ENCODE results near the gene POU6F1.

POU6F1 gene

GRCh38 chr12:51198568-51199365 is 19.1 kb downstream of the POU6F1 start:
- H3K36me3 ChIP-seq (ENCODE audit: control insufficient read depth, insufficient read depth, low read length), result no peaks in the 10 kb centered on the region; the same call in 1 of the 2 replicates
- H3K9me3 ChIP-seq (ENCODE audit: control insufficient read depth, insufficient read depth, low read length), result no peaks in the 10 kb centered on the region
- WGBS (ENCODE audit: insufficient coverage, insufficient read length), result no CpG with 5 or more reads among the region's 16 CpGs
- no peaks in the 10 kb centered on the region for H3K27me3 ChIP-seq (ENCODE audit: control insufficient read depth, insufficient read depth, low read length)
- no peak for DNase-seq (ENCODE audit: low read depth, low spot score)
- peaks cover 2% of the 10 kb centered on the region; the same call in 1 of the 2 replicates for H3K4me1 ChIP-seq (ENCODE audit: control insufficient read depth, insufficient read depth, low read length)
- H3K4me3 ChIP-seq (ENCODE audit: low read length), result no peak overlapping the region
- no peak overlapping the region for H3K27ac ChIP-seq (ENCODE audit: low read length)

- peaks cover 2% of the 10 kb centered on the region; the same call in 1 of the 2 replicates for H3K4me1 ChIP-seq (ENCODE audit: control insufficient read depth, insufficient read depth, low read length)
- H3K9me3 ChIP-seq (ENCODE audit: control insufficient read depth, insufficient read depth, low read length), result no peaks in the 10 kb centered on the region
- no peak for DNase-seq (ENCODE audit: low read depth, low spot score)
- H3K4me3 ChIP-seq (ENCODE audit: low read length), result no peak overlapping the region
- no CpG with 5 or more reads among the region's 38 CpGs for WGBS (ENCODE audit: insufficient coverage, insufficient read length)
- no peaks in the 10 kb centered on the region; the same call in 1 of the 2 replicates for H3K36me3 ChIP-seq (ENCODE audit: control insufficient read depth, insufficient read depth, low read length)
- H3K27me3 ChIP-seq (ENCODE audit: control insufficient read depth, insufficient read depth, low read length), result no peaks in the 10 kb centered on the region
- no peak overlapping the region for H3K27ac ChIP-seq (ENCODE audit: low read length)
Observed at GRCh38 chr12:51197736-51198567, 19.9 kb downstream of the POU6F1 start.

GRCh38 chr12:51196547-51196946 is 21.3 kb downstream of the POU6F1 start:
- no peaks in the 10 kb centered on the region for H3K9me3 ChIP-seq (ENCODE audit: control insufficient read depth, insufficient read depth, low read length)
- no peak for DNase-seq (ENCODE audit: low read depth, low spot score)
- H3K27ac ChIP-seq (ENCODE audit: low read length), result no peak overlapping the region
- no CpG with 5 or more reads among the region's 9 CpGs for WGBS (ENCODE audit: insufficient coverage, insufficient read length)
- H3K4me3 ChIP-seq (ENCODE audit: low read length), result no peak overlapping the region
- H3K27me3 ChIP-seq (ENCODE audit: control insufficient read depth, insufficient read depth, low read length), result no peaks in the 10 kb centered on the region
- peaks cover 2% of the 10 kb centered on the region; the same call in 1 of the 2 replicates for H3K4me1 ChIP-seq (ENCODE audit: control insufficient read depth, insufficient read depth, low read length)
- H3K36me3 ChIP-seq (ENCODE audit: control insufficient read depth, insufficient read depth, low read length), result no peaks in the 10 kb centered on the region; the same call in 1 of the 2 replicates

GRCh38 chr12:51195841-51196240 is 22.0 kb downstream of the POU6F1 start:
- Histone ChIP-seq H3K36me3 (ENCODE audit: control insufficient read depth, insufficient read depth, low read length) (no peaks in the 10 kb centered on the region; the same call in 1 of the 2 replicates), H3K4me1 (ENCODE audit: control insufficient read depth, insufficient read depth, low read length) (peaks cover 2% of the 10 kb centered on the region; the same call in 1 of the 2 replicates), H3K27ac (ENCODE audit: low read length) (no peak overlapping the region), H3K4me3 (ENCODE audit: low read length) (no peak overlapping the region), H3K27me3 (ENCODE audit: control insufficient read depth, insufficient read depth, low read length) (no peaks in the 10 kb centered on the region), H3K9me3 (ENCODE audit: control insufficient read depth, insufficient read depth, low read length) (no peaks in the 10 kb centered on the region)
- WGBS (ENCODE audit: insufficient coverage, insufficient read length), result no CpG with 5 or more reads among the region's 7 CpGs
- no peak for DNase-seq (ENCODE audit: low read depth, low spot score)

- no peaks in the 10 kb centered on the region for H3K36me3 ChIP-seq (ENCODE audit: control insufficient read depth, insufficient read depth, low read length)
- WGBS (ENCODE audit: insufficient coverage, insufficient read length), result no CpG with 5 or more reads among the region's 5 CpGs
- H3K4me1 ChIP-seq (ENCODE audit: control insufficient read depth, insufficient read depth, low read length), result no peaks in the 10 kb centered on the region
- H3K27me3 ChIP-seq (ENCODE audit: control insufficient read depth, insufficient read depth, low read length), result no peaks in the 10 kb centered on the region
- H3K27ac ChIP-seq (ENCODE audit: low read length), result no peak overlapping the region
- DNase-seq (ENCODE audit: low read depth, low spot score), result no peak
- no peak overlapping the region for H3K4me3 ChIP-seq (ENCODE audit: low read length)
- H3K9me3 ChIP-seq (ENCODE audit: control insufficient read depth, insufficient read depth, low read length), result no peaks in the 10 kb centered on the region
Observed at GRCh38 chr12:51192284-51192671, 25.6 kb downstream of the POU6F1 start.

- Histone ChIP-seq H3K36me3 (ENCODE audit: control insufficient read depth, insufficient read depth, low read length) (no peaks in the 10 kb centered on the region), H3K9me3 (ENCODE audit: control insufficient read depth, insufficient read depth, low read length) (no peaks in the 10 kb centered on the region), H3K27ac (ENCODE audit: low read length) (no peak overlapping the region), H3K4me3 (ENCODE audit: low read length) (no peak overlapping the region), H3K27me3 (ENCODE audit: control insufficient read depth, insufficient read depth, low read length) (no peaks in the 10 kb centered on the region), H3K4me1 (ENCODE audit: control insufficient read depth, insufficient read depth, low read length) (no peaks in the 10 kb centered on the region)
- no CpG with 5 or more reads among the region's 12 CpGs for WGBS (ENCODE audit: insufficient coverage, insufficient read length)
- no peak for DNase-seq (ENCODE audit: low read depth, low spot score)
Observed at GRCh38 chr12:51191516-51192283, 26.2 kb downstream of the POU6F1 start.

- no peaks in the 10 kb centered on the region for H3K36me3 ChIP-seq (ENCODE audit: control insufficient read depth, insufficient read depth, low read length)
- no peaks in the 10 kb centered on the region for H3K27me3 ChIP-seq (ENCODE audit: control insufficient read depth, insufficient read depth, low read length)
- no peak for DNase-seq (ENCODE audit: low read depth, low spot score)
- no peaks in the 10 kb centered on the region for H3K4me1 ChIP-seq (ENCODE audit: control insufficient read depth, insufficient read depth, low read length)
- no peak overlapping the region for H3K27ac ChIP-seq (ENCODE audit: low read length)
- WGBS (ENCODE audit: insufficient coverage, insufficient read length), result no CpG with 5 or more reads among the region's 4 CpGs
- no peaks in the 10 kb centered on the region for H3K9me3 ChIP-seq (ENCODE audit: control insufficient read depth, insufficient read depth, low read length)
- no peak overlapping the region for H3K4me3 ChIP-seq (ENCODE audit: low read length)
Observed at GRCh38 chr12:51190820-51191219, 27.0 kb downstream of the POU6F1 start.

- no peaks in the 10 kb centered on the region for H3K9me3 ChIP-seq (ENCODE audit: control insufficient read depth, insufficient read depth, low read length)
- no peaks in the 10 kb centered on the region for H3K27me3 ChIP-seq (ENCODE audit: control insufficient read depth, insufficient read depth, low read length)
- H3K27ac ChIP-seq (ENCODE audit: low read length), result no peak overlapping the region
- DNase-seq (ENCODE audit: low read depth, low spot score), result no peak
- H3K4me3 ChIP-seq (ENCODE audit: low read length), result no peak overlapping the region
- H3K4me1 ChIP-seq (ENCODE audit: control insufficient read depth, insufficient read depth, low read length), result no peaks in the 10 kb centered on the region
- no peaks in the 10 kb centered on the region for H3K36me3 ChIP-seq (ENCODE audit: control insufficient read depth, insufficient read depth, low read length)
- no CpG with 5 or more reads among the region's 14 CpGs for WGBS (ENCODE audit: insufficient coverage, insufficient read length)
Observed at GRCh38 chr12:51189790-51190355, 28.0 kb downstream of the POU6F1 start.

GRCh38 chr12:51188359-51189051 is 29.4 kb downstream of the POU6F1 start:
- Histone ChIP-seq H3K27ac (ENCODE audit: low read length) (no peak overlapping the region), H3K9me3 (ENCODE audit: control insufficient read depth, insufficient read depth, low read length) (no peaks in the 10 kb centered on the region), H3K4me1 (ENCODE audit: control insufficient read depth, insufficient read depth, low read length) (no peaks in the 10 kb centered on the region), H3K27me3 (ENCODE audit: control insufficient read depth, insufficient read depth, low read length) (no peaks in the 10 kb centered on the region), H3K36me3 (ENCODE audit: control insufficient read depth, insufficient read depth, low read length) (no peaks in the 10 kb centered on the region), H3K4me3 (ENCODE audit: low read length) (no peak overlapping the region)
- no peak for DNase-seq (ENCODE audit: low read depth, low spot score)
- no CpG with 5 or more reads among the region's 14 CpGs for WGBS (ENCODE audit: insufficient coverage, insufficient read length)
